Right hindlimb (tissue), 1 donor: ENCODE measurements around the gene C1QTNF8.
A peak's percentile ranks its signal among the peaks of the same experiment; 100 is the strongest.

ENCODE experiments used
- DNase-seq: peaks from one replicate; pipeline ENCODE4 v3.0.0-alpha.2; 2018

Gene C1QTNF8

GRCh38 chr16:1127101-1127500, 31.1 kb upstream of the C1QTNF8 start:
- DNase-seq: no peak

- DNase-seq: no peak
Observed at GRCh38 chr16:1126586-1126985, 30.5 kb upstream of the C1QTNF8 start.

- no peak for DNase-seq
Observed at GRCh38 chr16:1126044-1126443, 30.0 kb upstream of the C1QTNF8 start.

- peak; percentile 59 for DNase-seq
Observed at GRCh38 chr16:1125471-1125870, 29.4 kb upstream of the C1QTNF8 start.

- no peak for DNase-seq
Observed at GRCh38 chr16:1124795-1125194, 28.8 kb upstream of the C1QTNF8 start.

GRCh38 chr16:1124291-1124690, 28.2 kb upstream of the C1QTNF8 start:
- DNase-seq: no peak

GRCh38 chr16:1123525-1124230, 27.6 kb upstream of the C1QTNF8 start:
- no peak for DNase-seq

- DNase-seq: no peak
Observed at GRCh38 chr16:1122398-1122765, 26.3 kb upstream of the C1QTNF8 start.

- DNase-seq: no peak
Observed at GRCh38 chr16:1121601-1122397, 25.8 kb upstream of the C1QTNF8 start.

GRCh38 chr16:1121009-1121408, 25.0 kb upstream of the C1QTNF8 start:
- DNase-seq: no peak

GRCh38 chr16:1120577-1120941, 24.5 kb upstream of the C1QTNF8 start:
- no peak for DNase-seq

GRCh38 chr16:1119766-1120576, 23.9 kb upstream of the C1QTNF8 start:
- no peak for DNase-seq

GRCh38 chr16:1119129-1119528, 23.1 kb upstream of the C1QTNF8 start:
- DNase-seq: no peak

GRCh38 chr16:1117926-1118325, 21.9 kb upstream of the C1QTNF8 start:
- DNase-seq: no peak

- no peak for DNase-seq
Observed at GRCh38 chr16:1117176-1117900, 21.3 kb upstream of the C1QTNF8 start.

- no peak for DNase-seq
Observed at GRCh38 chr16:1116693-1117077, 20.6 kb upstream of the C1QTNF8 start.

GRCh38 chr16:1113889-1114526, 18.0 kb upstream of the C1QTNF8 start:
- DNase-seq: no peak

- no peak for DNase-seq
Observed at GRCh38 chr16:1113489-1113888, 17.4 kb upstream of the C1QTNF8 start.

GRCh38 chr16:1112506-1113184, 16.6 kb upstream of the C1QTNF8 start:
- DNase-seq: no peak

GRCh38 chr16:1109648-1110047, 13.6 kb upstream of the C1QTNF8 start:
- no peak for DNase-seq

- DNase-seq: peak; percentile 75
Observed at GRCh38 chr16:1108299-1109252, 12.5 kb upstream of the C1QTNF8 start.
